T-cell (primary cell): ENCODE measurements around the gene DCC. TPM values are rescaled to one million over a fixed set of nuclear protein-coding genes. Genes with fewer than 3 reads are reported as not detected.

Experiments
- ATAC-seq, 4 experiments: fragments of 200-7000 bp in 3 of 4; fragments of 150-1000 bp in 1 of 4; cut with Tn5 transposase; replicated peaks in 1 of 4; 1 replicate in 3 of 4; 2 replicates in 1 of 4; pipeline ENCODE4 v1.10.0; 2021; ENCODE audit warnings: moderate library complexity in 3 of 4, mild to moderate bottlenecking in 2 of 4, moderate number of reproducible peaks in 1 of 4
- CTCF ChIA-PET, 2 donors: fragments of 300-600 bp; sonication (Branson Sonifier 250); formaldehyde crosslinking; loops; one replicate each; lab custom pipeline; 2022; ENCODE audit warnings: antibody characterized with exemption in 2 of 2; lab: Charles Lee
- POLR2A ChIA-PET, 2 donors: fragments of 300-600 bp; sonication (Branson Sonifier 250); formaldehyde crosslinking; loops; one replicate each; lab custom pipeline; 2022; ENCODE audit warnings: antibody characterized with exemption in 2 of 2; lab: Charles Lee
- DNase-seq, 35 experiments: peaks; one replicate each; pipeline versions ENCODE4 v3.0.0 to v3.0.0-alpha.2; 2013 to 2023
- H3K27ac ChIP-seq: one replicate; pipeline ENCODE4 v1.5.1; 2013; ENCODE audit warnings: low read length
- H3K27me3 ChIP-seq, 2 experiments: replicated peaks in 1 of 2; 1 replicate in 1 of 2; 2 replicates in 1 of 2; pipeline versions ENCODE4 v1.6.1 to v1.7.0; 2013; ENCODE audit warnings: low read length in 1 of 2, mixed read lengths in 1 of 2; ENCODE audit not compliant: control insufficient read depth in 2 of 2, insufficient read depth in 2 of 2; ENCODE audit errors: extremely low read depth in 1 of 2
- H3K36me3 ChIP-seq, 2 donors: 1 replicate in 1 of 2; 2 replicates in 1 of 2; pipeline versions ENCODE4 v1.6.1 to v1.7.0; 2013; ENCODE audit warnings: low read length in 1 of 2; ENCODE audit not compliant: control insufficient read depth in 2 of 2, insufficient read depth in 1 of 2; ENCODE audit errors: extremely low read depth in 1 of 2
- H3K4me1 ChIP-seq, 2 experiments: 1 replicate in 1 of 2; 2 replicates in 1 of 2; pipeline versions ENCODE4 v1.6.1 to v1.7.0; 2013; ENCODE audit warnings: low read length in 2 of 2, mixed read lengths in 1 of 2; ENCODE audit not compliant: insufficient read depth in 2 of 2, control insufficient read depth in 1 of 2; ENCODE audit errors: extremely low read depth in 1 of 2
- H3K4me3 ChIP-seq, 2 donors: 1 replicate in 1 of 2; 2 replicates in 1 of 2; pipeline versions ENCODE4 v1.5.1 to v1.7.0; 2013; ENCODE audit warnings: mild to moderate bottlenecking in 2 of 2, low read length in 1 of 2, moderate library complexity in 1 of 2; ENCODE audit not compliant: control insufficient read depth in 1 of 2; ENCODE audit errors: extremely low read depth in 1 of 2
- H3K9me3 ChIP-seq: 2 replicates; pipeline ENCODE4 v1.7.0; 2013
- H3K27ac Mint-ChIP-seq, 2 donors: one replicate each; pipeline ENCODE4 v1.8.0; 2020 to 2021; ENCODE audit warnings: mild to moderate bottlenecking in 2 of 2, mixed read lengths in 2 of 2
- H3K27me3 Mint-ChIP-seq, 2 donors: one replicate each; pipeline ENCODE4 v1.8.0; 2021 to 2022; ENCODE audit warnings: mixed read lengths in 2 of 2
- H3K36me3 Mint-ChIP-seq: one replicate; pipeline ENCODE4 v1.8.0; 2021; ENCODE audit warnings: mixed read lengths
- H3K4me1 Mint-ChIP-seq, 3 donors: one replicate each; pipeline ENCODE4 v1.8.0; 2020 to 2022; ENCODE audit warnings: mixed read lengths in 3 of 3, mild to moderate bottlenecking in 1 of 3
- H3K4me3 Mint-ChIP-seq, 3 donors: one replicate each; pipeline ENCODE4 v1.8.0; 2020 to 2022; ENCODE audit warnings: mild to moderate bottlenecking in 3 of 3, mixed read lengths in 3 of 3, moderate library complexity in 3 of 3
- H3K9me3 Mint-ChIP-seq, 3 donors: one replicate each; pipeline ENCODE4 v1.8.0; 2020 to 2022; ENCODE audit warnings: mixed read lengths in 3 of 3
- WGBS: methylation state at CpG from one replicate; pipeline ENCODE4 v1.1.5; 2013; ENCODE audit warnings: missing lambda C conversion rate; ENCODE audit not compliant: insufficient coverage; 5-methylcytosine and 5-hydroxymethylcytosine counted together
- total RNA-seq, 35 experiments: library from RNA in 6 of 35; stranded (reverse) in 6 of 35; fragments of 120-200 nt in 1 of 35; gene quantifications; one replicate each; pipeline versions ENCODE4 v1.2.1 to v1.2.4 and lab custom pipeline; 2013 to 2026

The DCC gene
- total RNA-seq, 5 donors from 2014 or later (not counting 1 experiment from before 2014, with no cell fraction given), result not detected

GRCh38 chr18:53152476-53152875, 812.5 kb downstream of the DCC start:
- H3K9me3 ChIP-seq, result no peaks in the 10 kb centered on the region
- Mint-ChIP-seq H3K36me3 (no peaks in the 10 kb centered on the region), H3K4me1 (no peaks in the 10 kb centered on the region), H3K9me3 (peaks cover 0 to 10% (median 4%) of the 10 kb centered on the region in 3 donors), H3K27me3 (no peaks in the 10 kb centered on the region), H3K27ac (no peak overlapping the region), H3K4me3 (no peak overlapping the region)
- POLR2A ChIA-PET, result no interaction called here
- CTCF ChIA-PET, result interaction anchor here in 1 of 2 donors (0.7 kb wide), 1 partner anchor 77 kb away, joined by 3 read pairs; no protein-coding TSS in a partner anchor
- ATAC-seq (no peak), DNase-seq (no peak)
- no peaks in the 10 kb centered on the region for H3K4me1 ChIP-seq
- H3K4me3 ChIP-seq, result no peak overlapping the region
- no peak overlapping the region for H3K27ac ChIP-seq
- WGBS, result no CpG with 5 or more reads among the region's 2 CpGs
- H3K27me3 ChIP-seq, result no peaks in the 10 kb centered on the region
- H3K36me3 ChIP-seq, result no peaks in the 10 kb centered on the region

GRCh38 chr18:53153281-53153680, 813.3 kb downstream of the DCC start:
- Mint-ChIP-seq H3K4me1 (no peaks in the 10 kb centered on the region), H3K27ac (no peak overlapping the region), H3K36me3 (no peaks in the 10 kb centered on the region), H3K9me3 (peaks cover 0 to 7% (median 4%) of the 10 kb centered on the region in 3 donors), H3K27me3 (no peaks in the 10 kb centered on the region), H3K4me3 (no peak overlapping the region)
- Histone ChIP-seq H3K27me3 (no peaks in the 10 kb centered on the region), H3K4me1 (no peaks in the 10 kb centered on the region), H3K36me3 (no peaks in the 10 kb centered on the region), H3K9me3 (no peaks in the 10 kb centered on the region), H3K27ac (no peak overlapping the region), H3K4me3 (no peak overlapping the region)
- ATAC-seq, result no peak
- no peak for DNase-seq
- CTCF ChIA-PET, result no interaction called here
- no CpG with 5 or more reads among the region's 4 CpGs for WGBS
- POLR2A ChIA-PET, result no interaction called here

DNA sequence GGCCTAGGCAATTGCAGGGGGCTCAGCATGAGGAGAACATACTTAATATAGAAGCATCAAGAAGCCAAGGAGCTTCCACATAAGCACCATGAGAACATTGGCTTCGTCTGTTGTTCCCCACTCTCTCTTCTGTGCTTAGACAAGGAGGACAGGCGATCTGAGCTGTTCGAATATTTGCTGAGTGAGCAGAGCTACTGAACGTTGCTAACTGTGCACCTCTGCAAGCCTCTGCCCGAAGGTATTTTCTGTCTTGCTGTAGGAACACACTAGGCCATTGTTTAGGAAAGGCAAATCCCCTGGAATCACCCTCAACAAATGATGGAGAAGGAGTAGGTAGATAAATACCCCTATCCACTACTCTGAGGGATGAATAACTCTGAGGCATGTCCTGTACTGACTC, 813.8 kb downstream of the DCC start:
- no peaks in the 10 kb centered on the region for H3K36me3 Mint-ChIP-seq

DNA sequence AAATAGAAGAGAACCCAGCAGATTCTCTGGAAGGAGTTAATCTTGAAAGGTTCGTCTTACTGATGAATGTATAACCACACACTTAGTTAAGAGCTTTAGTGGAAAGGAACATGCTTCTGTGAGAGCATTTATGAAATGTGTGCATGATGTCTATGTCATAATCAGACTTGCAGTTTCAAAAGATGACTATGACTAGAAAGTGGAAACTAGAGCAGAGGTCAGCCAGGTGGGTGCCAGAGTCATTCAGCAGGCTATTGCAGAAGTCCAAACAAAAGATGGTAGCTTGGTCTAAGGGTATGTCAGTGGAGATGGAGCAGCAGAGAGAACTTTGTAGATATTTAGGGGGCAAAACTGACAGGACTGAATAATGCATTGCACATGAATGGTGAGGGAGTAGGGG, 825.8 kb downstream of the DCC start:
- H3K27ac ChIP-seq, result no peak overlapping the region
- CTCF ChIA-PET, result no interaction called here
- no peak overlapping the region for H3K4me3 Mint-ChIP-seq

More for the DNA sequence above, 813.8 kb downstream of the DCC start:
- ChIA-PET POLR2A (no interaction called here), CTCF (no interaction called here)
- Histone ChIP-seq H3K4me3 (no peak overlapping the region), H3K27ac (no peak overlapping the region), H3K27me3 (no peaks in the 10 kb centered on the region), H3K36me3 (no peaks in the 10 kb centered on the region), H3K9me3 (no peaks in the 10 kb centered on the region), H3K4me1 (no peaks in the 10 kb centered on the region)
- ATAC-seq, result no peak
- no peak overlapping the region for H3K27ac Mint-ChIP-seq
- H3K4me3 Mint-ChIP-seq, result no peak overlapping the region
- no peaks in the 10 kb centered on the region for H3K27me3 Mint-ChIP-seq
- 73% methylated on average over 3 of the region's 5 CpGs for WGBS
- H3K9me3 Mint-ChIP-seq, result peaks cover 0 to 5% (median 4%) of the 10 kb centered on the region in 3 donors
- no peaks in the 10 kb centered on the region for H3K4me1 Mint-ChIP-seq
- DNase-seq, result no peak

DNA sequence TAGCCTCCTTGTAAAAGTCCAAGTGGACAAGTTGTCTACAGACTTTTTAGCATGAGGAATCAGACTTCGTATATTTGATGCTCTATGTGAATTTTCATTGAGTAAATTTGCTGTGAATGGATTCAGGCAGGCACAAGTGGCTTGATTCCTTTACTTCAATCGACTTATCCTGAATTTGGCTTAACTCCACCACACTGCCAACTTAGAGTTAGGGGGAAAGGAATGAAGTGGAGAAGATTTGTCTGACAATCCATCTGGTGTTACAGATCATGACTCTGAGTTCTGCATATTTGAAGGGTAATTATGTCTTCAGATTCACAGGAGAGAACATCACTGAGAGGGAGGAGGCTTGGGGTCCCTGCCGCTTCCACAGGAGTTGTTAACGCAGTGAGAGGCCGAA, 829.3 kb downstream of the DCC start:
- peaks cover 0 to 11% (median 0%) of the 10 kb centered on the region in 3 donors for H3K9me3 Mint-ChIP-seq
- no CpG with 5 or more reads among the region's 5 CpGs for WGBS
- CTCF ChIA-PET, result no interaction called here

More for the DNA sequence above, 825.8 kb downstream of the DCC start:
- H3K27me3 Mint-ChIP-seq, result no peaks in the 10 kb centered on the region
- DNase-seq (no peak), ATAC-seq (no peak)
- no peaks in the 10 kb centered on the region for H3K27me3 ChIP-seq
- 50% methylated on average over 1 of the region's 1 CpG for WGBS
- POLR2A ChIA-PET, result no interaction called here
- H3K36me3 Mint-ChIP-seq, result no peaks in the 10 kb centered on the region
- H3K4me3 ChIP-seq, result no peak overlapping the region
- no peaks in the 10 kb centered on the region for H3K36me3 ChIP-seq
- no peaks in the 10 kb centered on the region for H3K4me1 ChIP-seq
- H3K9me3 Mint-ChIP-seq, result peaks cover 4 to 19% (median 8%) of the 10 kb centered on the region in 3 donors
- no peak overlapping the region for H3K27ac Mint-ChIP-seq
- no peaks in the 10 kb centered on the region for H3K9me3 ChIP-seq
- no peaks in the 10 kb centered on the region for H3K4me1 Mint-ChIP-seq

GRCh38 chr18:53191634-53192033, 851.6 kb downstream of the DCC start:
- Histone ChIP-seq H3K36me3 (no peaks in the 10 kb centered on the region), H3K27me3 (no peaks in the 10 kb centered on the region), H3K4me1 (no peaks in the 10 kb centered on the region), H3K9me3 (no peaks in the 10 kb centered on the region), H3K4me3 (no peak overlapping the region), H3K27ac (no peak overlapping the region)
- ATAC-seq (no peak), DNase-seq (no peak)
- Mint-ChIP-seq H3K9me3 (peaks cover 0 to 13% (median 4%) of the 10 kb centered on the region in 3 donors), H3K4me1 (no peaks in the 10 kb centered on the region), H3K27ac (no peak overlapping the region), H3K4me3 (no peak overlapping the region), H3K36me3 (no peaks in the 10 kb centered on the region), H3K27me3 (no peaks in the 10 kb centered on the region)
- ChIA-PET CTCF (no interaction called here), POLR2A (no interaction called here)
- no CpG with 5 or more reads among the region's 3 CpGs for WGBS

More for the DNA sequence above, 829.3 kb downstream of the DCC start:
- Mint-ChIP-seq H3K4me3 (no peak overlapping the region), H3K27ac (no peak overlapping the region), H3K4me1 (no peaks in the 10 kb centered on the region), H3K27me3 (no peaks in the 10 kb centered on the region), H3K36me3 (no peaks in the 10 kb centered on the region)
- Histone ChIP-seq H3K36me3 (no peaks in the 10 kb centered on the region), H3K4me3 (no peak overlapping the region), H3K4me1 (no peaks in the 10 kb centered on the region), H3K27me3 (no peaks in the 10 kb centered on the region), H3K9me3 (no peaks in the 10 kb centered on the region), H3K27ac (no peak overlapping the region)
- POLR2A ChIA-PET, result no interaction called here
- DNase-seq (no peak), ATAC-seq (no peak)

GRCh38 chr18:53193870-53194269, 853.9 kb downstream of the DCC start:
- no peak overlapping the region for H3K4me3 ChIP-seq
- ChIA-PET POLR2A (no interaction called here), CTCF (no interaction called here)
- H3K4me3 Mint-ChIP-seq, result no peak overlapping the region
- DNase-seq, result no peak
- H3K27me3 ChIP-seq, result no peaks in the 10 kb centered on the region
- peaks cover 0 to 11% (median 4%) of the 10 kb centered on the region in 3 donors for H3K9me3 Mint-ChIP-seq
- no peak overlapping the region for H3K27ac ChIP-seq
- H3K36me3 ChIP-seq, result no peaks in the 10 kb centered on the region
- no peak for ATAC-seq
- H3K27me3 Mint-ChIP-seq, result no peaks in the 10 kb centered on the region
- H3K4me1 ChIP-seq, result no peaks in the 10 kb centered on the region
- H3K27ac Mint-ChIP-seq, result no peak overlapping the region
- H3K9me3 ChIP-seq, result no peaks in the 10 kb centered on the region
- H3K36me3 Mint-ChIP-seq, result no peaks in the 10 kb centered on the region
- H3K4me1 Mint-ChIP-seq, result no peaks in the 10 kb centered on the region
